ENCODE data around the gene CAMK2D.

Gene CAMK2D

GRCh38 chr4:113561758-113562157 lies 199.8 kb downstream of the CAMK2D start:
- no peak overlapping the region for H3K27ac ChIP-seq

GRCh38 chr4:113561092-113561491 lies 200.4 kb downstream of the CAMK2D start:
- Histone ChIP-seq H3K27me3 (peaks cover 23% of the 10 kb centered on the region), H3K4me3 (ENCODE audit: low read depth in 1 of 2, low read length in 1 of 2) (no peak overlapping the region), H3K36me3 (no peaks in the 10 kb centered on the region), H3K9me3 (no peaks in the 10 kb centered on the region), H3K27ac (no peak overlapping the region), H3K4me1 (ENCODE audit: control insufficient read depth in 1 of 2, insufficient read depth in 1 of 2, low read depth in 1 of 2, low read length in 1 of 2) (no peaks in the 10 kb centered on the region)
- TF ChIP-seq CTCF (IDR thresholded peaks at IDR 0.05): no peak

More at GRCh38 chr4:113561758-113562157, 199.8 kb downstream of the CAMK2D start:
- Histone ChIP-seq H3K9me3 (no peaks in the 10 kb centered on the region), H3K27me3 (peaks cover 23% of the 10 kb centered on the region), H3K36me3 (no peaks in the 10 kb centered on the region), H3K4me3 (ENCODE audit: low read depth in 1 of 2, low read length in 1 of 2) (no peak overlapping the region), H3K4me1 (ENCODE audit: control insufficient read depth in 1 of 2, insufficient read depth in 1 of 2, low read depth in 1 of 2, low read length in 1 of 2) (no peaks in the 10 kb centered on the region)
- TF ChIP-seq CTCF (IDR thresholded peaks at IDR 0.05): no peak

GRCh38 chr4:113560579-113560978 lies 201.0 kb downstream of the CAMK2D start:
- H3K4me3 ChIP-seq (ENCODE audit: low read depth in 1 of 2, low read length in 1 of 2): no peak overlapping the region
- no peaks in the 10 kb centered on the region for H3K36me3 ChIP-seq
- no peaks in the 10 kb centered on the region for H3K9me3 ChIP-seq
- no peak overlapping the region for H3K27ac ChIP-seq
- H3K27me3 ChIP-seq: peaks cover 23% of the 10 kb centered on the region
- no peak for TF ChIP-seq CTCF (IDR thresholded peaks at IDR 0.05)
- no peaks in the 10 kb centered on the region for H3K4me1 ChIP-seq (ENCODE audit: control insufficient read depth in 1 of 2, insufficient read depth in 1 of 2, low read depth in 1 of 2, low read length in 1 of 2)

- Histone ChIP-seq H3K36me3 (no peaks in the 10 kb centered on the region), H3K4me1 (ENCODE audit: control insufficient read depth in 1 of 2, insufficient read depth in 1 of 2, low read depth in 1 of 2, low read length in 1 of 2) (no peaks in the 10 kb centered on the region), H3K4me3 (ENCODE audit: low read depth in 1 of 2, low read length in 1 of 2) (no peak overlapping the region)
Observed at GRCh38 chr4:113559947-113560346, 201.6 kb downstream of the CAMK2D start.

GRCh38 chr4:113556382-113557134 lies 205.0 kb downstream of the CAMK2D start:
- Histone ChIP-seq H3K9me3 (no peaks in the 10 kb centered on the region), H3K36me3 (no peaks in the 10 kb centered on the region), H3K4me1 (ENCODE audit: control insufficient read depth in 1 of 2, insufficient read depth in 1 of 2, low read depth in 1 of 2, low read length in 1 of 2) (no peaks in the 10 kb centered on the region), H3K27me3 (no peaks in the 10 kb centered on the region), H3K4me3 (ENCODE audit: low read depth in 1 of 2, low read length in 1 of 2) (no peak overlapping the region), H3K27ac (no peak overlapping the region)
- no peak for TF ChIP-seq CTCF (IDR thresholded peaks at IDR 0.05)

More at GRCh38 chr4:113559947-113560346, 201.6 kb downstream of the CAMK2D start:
- TF ChIP-seq CTCF (IDR thresholded peaks at IDR 0.05): no peak
- no peaks in the 10 kb centered on the region for H3K9me3 ChIP-seq
- peaks cover 19% of the 10 kb centered on the region for H3K27me3 ChIP-seq
- H3K27ac ChIP-seq: no peak overlapping the region
